ENCODE measurements around the gene MTA1.

Gene MTA1

DNA sequence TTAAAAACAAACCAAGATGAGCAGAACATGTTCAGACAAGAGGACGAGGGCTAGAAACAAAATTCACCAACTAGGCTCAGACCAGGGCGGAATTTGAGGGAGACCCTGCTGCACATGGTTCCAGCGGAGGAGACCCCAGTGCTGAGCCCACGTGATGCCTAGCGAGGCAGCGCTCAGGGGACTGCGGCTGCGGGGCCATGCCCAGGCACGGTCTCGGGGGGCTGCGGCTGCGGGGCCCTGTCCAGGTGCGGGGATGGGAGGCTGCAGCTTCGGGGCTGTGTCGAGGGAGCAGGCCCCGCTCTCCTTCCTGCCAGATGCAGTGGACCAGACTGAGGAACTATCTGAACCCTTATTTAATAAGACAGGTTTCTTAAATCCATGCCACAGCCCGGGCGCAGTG is 42.3 kb downstream of the MTA1 start:
- TF ChIP-seq, protein P1, sequence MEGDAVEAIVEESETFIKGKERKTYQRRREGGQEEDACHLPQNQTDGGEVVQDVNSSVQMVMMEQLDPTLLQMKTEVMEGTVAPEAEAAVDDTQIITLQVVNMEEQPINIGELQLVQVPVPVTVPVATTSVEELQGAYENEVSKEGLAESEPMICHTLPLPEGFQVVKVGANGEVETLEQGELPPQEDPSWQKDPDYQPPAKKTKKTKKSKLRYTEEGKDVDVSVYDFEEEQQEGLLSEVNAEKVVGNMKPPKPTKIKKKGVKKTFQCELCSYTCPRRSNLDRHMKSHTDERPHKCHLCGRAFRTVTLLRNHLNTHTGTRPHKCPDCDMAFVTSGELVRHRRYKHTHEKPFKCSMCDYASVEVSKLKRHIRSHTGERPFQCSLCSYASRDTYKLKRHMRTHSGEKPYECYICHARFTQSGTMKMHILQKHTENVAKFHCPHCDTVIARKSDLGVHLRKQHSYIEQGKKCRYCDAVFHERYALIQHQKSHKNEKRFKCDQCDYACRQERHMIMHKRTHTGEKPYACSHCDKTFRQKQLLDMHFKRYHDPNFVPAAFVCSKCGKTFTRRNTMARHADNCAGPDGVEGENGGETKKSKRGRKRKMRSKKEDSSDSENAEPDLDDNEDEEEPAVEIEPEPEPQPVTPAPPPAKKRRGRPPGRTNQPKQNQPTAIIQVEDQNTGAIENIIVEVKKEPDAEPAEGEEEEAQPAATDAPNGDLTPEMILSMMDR (IDR thresholded peaks at IDR 0.05): no peak
- Histone ChIP-seq H3K27me3 (no peaks in the 10 kb centered on the region), H3K9me3 (no peaks in the 10 kb centered on the region), H3K27ac (no peak overlapping the region), H3K4me3 (ENCODE audit: low read depth in 1 of 2, low read length in 1 of 2) (no peak overlapping the region), H3K4me1 (ENCODE audit: control insufficient read depth in 1 of 2, insufficient read depth in 1 of 2, low read depth in 1 of 2, low read length in 1 of 2) (no peaks in the 10 kb centered on the region), H3K36me3 (peaks cover 62% of the 10 kb centered on the region)

DNA sequence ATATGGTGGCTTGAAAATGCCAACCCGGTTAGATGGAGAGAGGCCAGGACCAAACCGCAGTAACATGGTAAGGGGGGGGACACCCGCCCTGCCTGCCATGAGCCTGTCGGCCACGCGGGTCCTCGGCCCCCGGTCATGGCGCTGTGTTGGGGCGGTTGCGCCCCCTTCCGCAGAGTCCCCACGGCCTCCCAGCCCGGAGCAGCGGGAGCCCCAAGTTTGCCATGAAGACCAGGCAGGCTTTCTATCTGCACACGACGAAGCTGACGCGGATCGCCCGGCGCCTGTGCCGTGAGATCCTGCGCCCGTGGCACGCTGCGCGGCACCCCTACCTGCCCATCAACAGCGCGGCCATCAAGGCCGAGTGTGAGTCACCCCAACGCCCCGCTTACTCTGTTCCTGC is 44.9 kb downstream of the MTA1 start:
- Histone ChIP-seq H3K36me3 (peaks cover 75% of the 10 kb centered on the region), H3K9me3 (no peaks in the 10 kb centered on the region), H3K4me3 (ENCODE audit: low read depth in 1 of 2, low read length in 1 of 2) (no peak overlapping the region), H3K27me3 (no peaks in the 10 kb centered on the region), H3K4me1 (ENCODE audit: control insufficient read depth in 1 of 2, insufficient read depth in 1 of 2, low read depth in 1 of 2, low read length in 1 of 2) (no peaks in the 10 kb centered on the region), H3K27ac (no peak overlapping the region)
- TF ChIP-seq, protein P1 (IDR thresholded peaks at IDR 0.05): no peak

DNA sequence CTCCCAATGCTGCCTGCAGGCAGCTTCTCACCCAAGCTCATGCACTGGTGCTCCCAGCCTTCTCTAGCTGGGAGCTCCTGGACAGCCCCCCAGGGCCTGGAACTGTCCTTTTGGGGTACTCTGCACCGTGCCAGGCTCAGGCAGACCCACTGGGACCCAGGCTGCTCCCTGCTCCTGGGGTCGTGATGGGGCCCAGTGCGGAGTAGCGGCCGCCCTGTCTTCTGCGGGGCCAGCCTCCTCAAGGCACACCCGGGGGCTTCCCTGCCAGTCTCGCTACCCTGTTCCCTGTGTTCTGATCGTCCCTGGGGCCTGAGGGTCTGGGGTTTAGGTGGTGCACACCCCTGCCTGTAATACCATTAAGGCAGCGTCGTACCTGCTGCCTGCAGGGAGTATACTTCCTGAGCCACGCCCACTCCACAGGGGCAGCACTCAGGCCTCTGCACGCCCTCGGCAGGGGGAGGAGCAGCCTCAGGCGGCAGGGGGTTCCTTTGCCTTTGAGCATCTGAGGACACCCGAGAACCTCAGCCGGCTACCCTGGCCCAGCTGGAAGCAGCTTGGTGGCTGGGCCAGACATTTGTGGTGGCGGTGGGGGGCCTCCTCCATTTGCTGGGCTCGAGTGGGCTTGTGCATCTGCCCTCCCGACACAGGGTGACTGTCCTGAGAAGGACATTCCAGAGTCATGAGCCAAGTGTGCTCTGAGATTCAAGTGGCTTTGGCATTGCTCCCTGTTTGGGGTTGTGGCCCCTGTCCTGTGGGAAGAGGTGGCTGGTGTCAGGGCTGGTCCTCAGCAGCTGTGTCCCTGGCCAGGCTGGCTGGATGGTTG is 45.8 kb downstream of the MTA1 start:
- Histone ChIP-seq H3K4me3 (ENCODE audit: low read depth in 1 of 2, low read length in 1 of 2) (no peak overlapping the region), H3K9me3 (no peaks in the 10 kb centered on the region), H3K27me3 (no peaks in the 10 kb centered on the region), H3K27ac (no peak overlapping the region), H3K4me1 (ENCODE audit: control insufficient read depth in 1 of 2, insufficient read depth in 1 of 2, low read depth in 1 of 2, low read length in 1 of 2) (no peaks in the 10 kb centered on the region), H3K36me3 (peaks cover 72% of the 10 kb centered on the region)
- TF ChIP-seq, protein P1 (IDR thresholded peaks at IDR 0.05): no peak

DNA sequence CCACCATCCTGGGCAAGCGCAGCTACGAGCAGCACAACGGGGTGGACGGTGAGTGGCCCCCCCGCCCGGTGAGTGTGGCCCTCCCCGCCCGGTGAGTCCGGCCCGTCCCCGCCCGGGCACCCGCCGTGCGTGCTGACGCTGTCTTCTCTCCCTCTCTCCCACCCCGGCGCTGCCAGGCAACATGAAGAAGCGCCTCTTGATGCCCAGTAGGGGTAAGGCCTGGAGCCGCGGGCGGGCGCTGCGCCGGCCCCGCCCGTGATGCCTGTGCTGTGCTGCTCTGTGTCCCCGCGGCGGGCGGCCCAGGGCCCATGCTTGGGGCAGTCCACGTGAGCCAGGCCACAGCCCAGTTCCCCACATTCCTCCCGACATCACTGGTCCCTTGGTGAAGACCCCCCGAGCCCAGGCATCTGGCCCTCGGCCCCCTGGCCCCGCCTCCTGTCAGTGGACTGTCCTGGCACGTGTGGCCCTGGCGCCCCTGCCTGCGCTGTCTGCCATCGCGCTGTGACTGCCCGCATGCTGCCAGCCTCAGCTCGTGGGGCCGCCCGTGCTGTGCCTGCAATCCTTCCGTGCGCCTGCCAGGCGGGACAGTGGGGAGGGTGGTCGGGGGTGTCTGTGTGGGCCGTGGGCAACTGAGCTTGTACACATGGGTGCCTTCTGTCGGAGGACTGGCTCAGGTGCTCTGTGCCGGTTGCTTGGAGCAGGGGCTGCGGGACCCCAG is 47.1 kb downstream of the MTA1 start:
- Histone ChIP-seq H3K4me1 (ENCODE audit: control insufficient read depth in 1 of 2, insufficient read depth in 1 of 2, low read depth in 1 of 2, low read length in 1 of 2) (no peaks in the 10 kb centered on the region), H3K27me3 (peaks cover under 1% of the 10 kb centered on the region), H3K4me3 (ENCODE audit: low read depth in 1 of 2, low read length in 1 of 2) (no peak overlapping the region), H3K36me3 (peaks cover 59% of the 10 kb centered on the region), H3K9me3 (no peaks in the 10 kb centered on the region), H3K27ac (no peak overlapping the region)
- TF ChIP-seq, protein P1 (IDR thresholded peaks at IDR 0.05): no peak

DNA sequence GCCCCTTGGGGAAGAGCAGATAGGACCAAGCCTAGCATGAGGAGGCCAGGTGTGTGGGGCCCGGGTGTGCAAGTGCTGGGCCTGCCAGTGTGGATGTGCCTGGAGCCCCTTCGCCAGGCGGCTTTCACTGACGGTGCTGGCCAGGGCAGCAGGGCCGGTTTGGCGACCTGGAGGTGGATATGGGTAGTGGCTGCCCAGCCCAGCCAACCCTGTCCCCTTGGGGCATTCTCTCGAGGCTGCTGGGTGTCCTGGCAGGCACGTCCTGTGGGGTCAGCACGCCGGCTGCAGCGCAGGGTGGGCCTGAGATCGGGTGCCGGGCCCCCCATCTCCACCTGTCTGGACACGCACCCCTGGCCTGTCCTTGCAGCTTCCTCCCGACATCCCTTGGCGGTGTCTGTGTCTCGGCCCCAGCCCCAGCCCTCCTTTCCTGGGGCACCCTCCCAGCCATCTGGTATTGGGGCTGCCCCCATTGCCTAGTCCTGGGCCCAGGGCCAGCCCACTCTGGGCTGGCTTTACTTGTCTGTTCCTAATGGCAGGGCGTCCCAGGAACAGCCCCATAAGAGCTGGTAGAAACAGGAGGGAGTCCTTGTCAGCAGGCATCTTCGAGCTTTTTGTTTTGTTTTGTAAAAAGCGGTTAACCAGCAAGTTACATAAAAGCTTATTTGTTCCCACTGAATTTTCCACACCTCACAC is 47.8 kb downstream of the MTA1 start:
- H3K36me3 ChIP-seq: peaks cover 58% of the 10 kb centered on the region
- H3K27ac ChIP-seq: no peak overlapping the region
- H3K4me1 ChIP-seq (ENCODE audit: control insufficient read depth in 1 of 2, insufficient read depth in 1 of 2, low read depth in 1 of 2, low read length in 1 of 2): no peaks in the 10 kb centered on the region
- TF ChIP-seq, protein P1 (IDR thresholded peaks at IDR 0.05): no peak
- no peak overlapping the region for H3K4me3 ChIP-seq (ENCODE audit: low read depth in 1 of 2, low read length in 1 of 2)
- H3K27me3 ChIP-seq: peaks cover 7% of the 10 kb centered on the region
- no peaks in the 10 kb centered on the region for H3K9me3 ChIP-seq
